Gastrocnemius medialis (tissue), 4 donors: ENCODE results near the gene SLC66A3.

Experiments
- CTCF ChIP-seq, 5 experiments: fragments of 450-650 bp in 3 of 5; fragments of 200-600 bp in 2 of 5; sonication (generic) in 2 of 5; IDR thresholded peaks in 4 of 5; conservative IDR thresholded peaks in 1 of 5; 1 replicate in 4 of 5; 2 replicates in 1 of 5; pipeline ENCODE4 v1.5.1; 2016 to 2019; ENCODE audit warnings: antibody characterized with exemption in 5 of 5, mild to moderate bottlenecking in 3 of 5, moderate library complexity in 3 of 5
- POLR2A ChIP-seq, 2 donors: fragments of 450-650 bp; IDR thresholded peaks; one replicate each; pipeline ENCODE4 v1.6.1; 2017; ENCODE audit warnings: antibody characterized with exemption in 2 of 2, mild to moderate bottlenecking in 2 of 2, moderate library complexity in 2 of 2

DNA sequence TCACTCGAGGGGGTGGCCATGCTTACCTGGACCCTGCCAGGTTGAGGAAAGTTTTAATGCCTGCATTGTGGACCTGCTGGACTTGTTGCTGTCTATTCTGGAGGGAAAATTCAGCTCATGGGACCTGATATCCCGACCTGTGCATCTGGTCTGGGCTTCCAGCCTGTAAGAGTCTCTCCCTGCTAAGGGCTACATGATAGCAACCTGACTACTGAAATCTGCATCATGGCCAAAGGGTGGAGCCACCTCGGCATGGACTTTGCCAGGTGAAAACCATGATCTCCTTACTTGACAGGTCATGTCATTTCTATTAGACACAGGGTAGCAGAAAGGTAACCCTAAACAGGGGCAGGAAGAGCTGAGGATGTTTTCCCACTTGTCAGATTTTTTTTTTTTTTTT, 12.9 kb upstream of the SLC66A3 start:
- TF ChIP-seq CTCF (IDR thresholded peaks at IDR 0.05 in 4 of 5, conservative IDR thresholded peaks at IDR 0.05 in 1 of 5) (no peak), POLR2A (IDR thresholded peaks at IDR 0.05) (no peak)
